COR-L47 (cell line): Measurements from ENCODE around the gene EMC8.
"Not testable (repeated sequence)": the region's sequence is repeated elsewhere in the genome, so short reads cannot be mapped to it uniquely, and the experiment has no call there.

Source experiments
- DNase-seq: peaks from one replicate; lab custom pipeline; 2025; lab: John Stamatoyannopoulos, UW

EMC8 gene

GRCh38 chr16:85835227-85835751 is 35.9 kb upstream of the EMC8 start:
- DNase-seq, result no peak

GRCh38 chr16:85834741-85835140 is 35.4 kb upstream of the EMC8 start:
- DNase-seq, result no peak

- no peak for DNase-seq
These were observed 34.0 kb upstream of the EMC8 start for GRCh38 chr16:85833219-85833920.

- no peak for DNase-seq
These were observed 33.4 kb upstream of the EMC8 start for GRCh38 chr16:85832570-85833218.

- DNase-seq, result no peak
These were observed 31.5 kb upstream of the EMC8 start for GRCh38 chr16:85830821-85831220.

- no peak for DNase-seq
These were observed 30.6 kb upstream of the EMC8 start for GRCh38 chr16:85829751-85830445.

GRCh38 chr16:85829171-85829719 is 29.9 kb upstream of the EMC8 start:
- DNase-seq, result no peak

GRCh38 chr16:85828166-85828565 is 28.8 kb upstream of the EMC8 start:
- no peak for DNase-seq

- no peak for DNase-seq
These were observed 27.4 kb upstream of the EMC8 start for GRCh38 chr16:85826686-85827247.

- no peak for DNase-seq
These were observed 26.0 kb upstream of the EMC8 start for GRCh38 chr16:85825326-85825725.

GRCh38 chr16:85824161-85825135 is 25.1 kb upstream of the EMC8 start:
- no peak for DNase-seq

GRCh38 chr16:85823328-85823920 is 24.1 kb upstream of the EMC8 start:
- DNase-seq, result no peak

GRCh38 chr16:85822145-85822544 is 22.8 kb upstream of the EMC8 start:
- no peak for DNase-seq

GRCh38 chr16:85821390-85822135 is 22.2 kb upstream of the EMC8 start:
- peak; percentile 52 for DNase-seq

- no peak for DNase-seq
These were observed 21.4 kb upstream of the EMC8 start for GRCh38 chr16:85820604-85821372.

GRCh38 chr16:85819771-85820170 is 20.4 kb upstream of the EMC8 start:
- DNase-seq, result no peak

- DNase-seq, result peak; percentile 42
These were observed 19.9 kb upstream of the EMC8 start for GRCh38 chr16:85819245-85819644.

- not testable (repeated sequence) for DNase-seq
These were observed 17.9 kb upstream of the EMC8 start for GRCh38 chr16:85817195-85817594.

- no peak for DNase-seq
These were observed 16.8 kb upstream of the EMC8 start for GRCh38 chr16:85816159-85816558.
